ENCODE results near the gene PLAU.
"Not testable (repeated sequence)": the region's sequence is repeated elsewhere in the genome, so short reads cannot be mapped to it uniquely, and the experiment has no call there.

Gene PLAU

GRCh38 chr10:73876971-73877370 lies 34.0 kb upstream of the PLAU start:
- no peak for DNase-seq (ENCODE audit: low read depth)

DNA sequence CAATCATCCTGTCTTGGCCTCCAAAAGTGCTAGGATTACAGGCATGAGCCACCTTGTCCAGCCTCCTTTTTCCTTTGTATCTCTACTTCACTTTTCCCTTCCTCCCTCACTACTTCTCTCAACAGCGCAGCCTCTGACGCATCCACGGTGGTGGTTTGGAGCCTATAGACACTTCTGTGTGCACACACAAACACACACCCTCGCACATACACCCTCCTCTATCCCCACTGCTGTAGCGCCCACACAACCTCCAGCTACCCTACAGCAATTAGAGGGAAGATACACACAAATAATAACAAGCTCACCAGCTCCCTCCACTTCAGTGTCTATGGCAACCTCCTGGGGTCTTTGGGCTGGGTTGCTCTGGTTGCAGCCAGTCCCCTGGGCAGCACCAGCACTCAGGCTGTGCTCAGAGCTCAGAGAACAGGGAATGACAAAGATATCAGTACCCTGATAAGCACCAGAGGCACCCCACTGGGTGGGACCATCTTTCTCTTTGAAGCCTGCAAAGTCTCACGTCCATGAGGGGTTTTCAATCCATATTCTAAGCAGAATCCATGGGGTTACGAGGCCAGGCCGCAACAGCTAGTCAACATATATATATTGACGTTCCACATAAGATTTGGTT lies 33.3 kb upstream of the PLAU start:
- DNase-seq (ENCODE audit: low read depth) = no peak

GRCh38 chr10:73878365-73878764 lies 32.6 kb upstream of the PLAU start:
- no peak for DNase-seq (ENCODE audit: low read depth)

- DNase-seq (ENCODE audit: low read depth) = peak; percentile 89
These were observed 31.4 kb upstream of the PLAU start for GRCh38 chr10:73879296-73880173.

- DNase-seq (ENCODE audit: low read depth) = no peak
These were observed 29.6 kb upstream of the PLAU start for GRCh38 chr10:73881221-73881919.

GRCh38 chr10:73884017-73884416 lies 26.9 kb upstream of the PLAU start:
- DNase-seq (ENCODE audit: low read depth) = no peak

- DNase-seq (ENCODE audit: low read depth) = peak; percentile 39
These were observed 24.8 kb upstream of the PLAU start for GRCh38 chr10:73886085-73886529.

- DNase-seq (ENCODE audit: low read depth) = no peak
These were observed 24.2 kb upstream of the PLAU start for GRCh38 chr10:73886661-73887293.

DNA sequence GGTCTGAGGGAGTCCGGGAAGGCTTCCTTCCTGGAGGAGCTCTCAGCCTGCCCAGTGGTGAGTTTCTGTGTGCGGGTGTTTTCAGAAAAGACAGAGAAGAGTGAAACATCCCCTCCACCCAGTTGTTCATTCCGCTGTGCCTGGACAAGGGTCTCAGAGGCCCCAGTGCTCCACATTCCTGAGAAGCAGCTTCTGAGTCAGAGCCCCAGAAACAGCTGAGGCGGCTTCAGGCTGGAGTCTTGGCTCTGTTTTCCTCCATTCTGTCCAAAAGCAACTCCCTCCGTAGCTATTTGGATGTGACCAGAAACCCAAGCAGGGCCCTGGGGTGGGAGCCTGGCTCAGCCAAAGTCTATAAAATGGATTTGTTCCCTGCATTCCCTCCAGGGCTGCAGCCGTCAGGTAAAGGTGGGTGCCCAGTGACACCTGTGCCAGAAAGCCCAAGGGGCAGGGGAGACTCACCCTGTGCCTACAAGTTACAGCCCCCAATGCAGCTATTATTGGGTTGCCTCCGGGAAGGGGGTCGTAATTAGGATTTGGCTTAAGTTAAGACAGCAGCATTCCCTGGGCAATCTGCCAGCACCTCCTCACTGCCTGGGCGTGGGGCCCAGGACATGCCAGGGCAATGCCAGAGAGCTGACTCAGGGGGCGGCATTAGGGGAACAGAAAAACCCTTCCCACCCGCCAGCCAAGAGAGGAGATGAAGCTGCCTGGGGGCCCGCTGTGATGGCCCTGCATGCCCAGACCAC lies 23.5 kb upstream of the PLAU start:
- no peak for DNase-seq (ENCODE audit: low read depth)

DNA sequence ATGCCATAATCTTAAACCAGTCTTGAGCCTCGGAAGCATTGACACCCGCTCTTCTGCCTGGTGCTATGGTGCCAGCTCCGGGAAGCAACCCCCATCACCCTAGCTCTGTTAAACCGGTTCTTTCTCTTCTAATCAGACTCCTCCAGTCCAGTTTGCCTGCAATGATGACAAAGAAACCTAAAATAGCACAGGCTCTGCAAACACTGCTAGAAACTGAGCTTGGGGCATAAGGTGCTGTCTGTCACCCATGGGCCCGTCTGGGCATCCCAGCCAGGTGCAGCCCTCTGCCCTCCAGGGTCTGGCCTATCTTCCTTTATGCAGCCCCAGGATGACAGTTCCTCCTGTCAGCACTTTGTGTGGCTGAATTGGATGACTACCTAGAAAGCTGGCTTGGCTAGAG lies 22.4 kb upstream of the PLAU start:
- no peak for DNase-seq (ENCODE audit: low read depth)

- peak; percentile 34 for DNase-seq (ENCODE audit: low read depth)
These were observed 21.9 kb upstream of the PLAU start for GRCh38 chr10:73889014-73889413.

DNA sequence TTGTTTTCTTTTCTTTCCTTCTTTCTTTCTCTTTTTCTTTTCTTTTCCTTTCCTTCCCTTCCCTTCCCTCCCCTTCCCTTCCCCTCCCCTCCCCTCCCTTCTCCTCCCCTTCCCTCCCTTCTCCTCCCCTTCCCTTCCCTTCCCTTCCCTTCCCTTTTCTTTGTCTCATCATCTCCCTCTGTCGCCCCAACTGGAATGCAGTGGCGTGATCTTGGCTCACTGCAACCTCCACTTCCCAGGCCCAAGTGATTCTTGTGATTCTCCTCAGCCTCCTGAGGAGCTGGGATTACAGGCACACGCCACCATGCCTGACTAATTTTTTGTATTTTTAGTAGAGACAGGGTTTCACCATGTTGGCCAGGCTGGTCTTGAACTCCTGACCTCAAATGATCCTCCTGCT lies 21.5 kb upstream of the PLAU start:
- DNase-seq (ENCODE audit: low read depth) = not testable (repeated sequence)

GRCh38 chr10:73890261-73890660 lies 20.7 kb upstream of the PLAU start:
- DNase-seq (ENCODE audit: low read depth) = no peak

DNA sequence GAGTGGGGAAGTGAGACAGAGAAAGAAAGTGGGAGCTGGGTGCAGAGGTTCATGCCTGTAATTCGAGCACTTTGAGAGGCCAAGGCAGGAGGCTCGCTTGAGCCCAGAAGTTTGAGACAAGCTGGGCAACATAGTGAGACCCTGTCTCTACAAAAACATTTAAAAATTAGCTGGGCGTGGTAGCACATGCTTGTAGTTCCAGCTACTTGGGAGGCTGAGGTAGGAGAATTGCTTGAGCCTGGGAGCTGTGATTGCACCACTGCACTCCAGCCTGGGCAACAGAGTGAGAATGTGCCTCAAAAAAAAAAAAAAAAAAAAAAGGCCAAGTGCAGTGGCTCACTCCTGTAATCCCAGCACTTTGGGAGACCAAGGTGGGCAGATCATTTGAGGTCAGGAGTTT lies 20.1 kb upstream of the PLAU start:
- not testable (repeated sequence) for DNase-seq (ENCODE audit: low read depth)

DNA sequence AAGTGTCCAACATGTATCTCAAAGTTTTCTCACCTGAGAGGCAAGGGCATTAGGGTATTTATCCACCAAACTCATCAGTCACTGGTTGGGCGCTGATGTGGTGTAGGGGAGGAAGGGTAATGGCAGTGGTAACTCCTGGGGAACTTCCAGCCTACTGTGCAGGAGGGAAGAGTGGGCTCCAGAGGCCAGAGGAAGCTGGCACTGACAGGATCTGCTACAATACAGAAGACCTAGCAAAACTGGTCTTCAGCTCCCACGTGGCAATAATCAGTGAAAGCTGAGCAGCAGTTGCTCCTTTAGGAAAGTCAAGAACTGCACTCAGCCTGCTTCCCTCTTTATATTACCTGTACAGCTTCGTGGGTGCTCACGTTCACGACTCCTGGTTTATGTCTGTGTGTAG lies 19.4 kb upstream of the PLAU start:
- no peak for DNase-seq (ENCODE audit: low read depth)

- no peak for DNase-seq (ENCODE audit: low read depth)
These were observed 18.5 kb upstream of the PLAU start for GRCh38 chr10:73892310-73893030.

- no peak for DNase-seq (ENCODE audit: low read depth)
These were observed 17.5 kb upstream of the PLAU start for GRCh38 chr10:73893426-73893825.

DNA sequence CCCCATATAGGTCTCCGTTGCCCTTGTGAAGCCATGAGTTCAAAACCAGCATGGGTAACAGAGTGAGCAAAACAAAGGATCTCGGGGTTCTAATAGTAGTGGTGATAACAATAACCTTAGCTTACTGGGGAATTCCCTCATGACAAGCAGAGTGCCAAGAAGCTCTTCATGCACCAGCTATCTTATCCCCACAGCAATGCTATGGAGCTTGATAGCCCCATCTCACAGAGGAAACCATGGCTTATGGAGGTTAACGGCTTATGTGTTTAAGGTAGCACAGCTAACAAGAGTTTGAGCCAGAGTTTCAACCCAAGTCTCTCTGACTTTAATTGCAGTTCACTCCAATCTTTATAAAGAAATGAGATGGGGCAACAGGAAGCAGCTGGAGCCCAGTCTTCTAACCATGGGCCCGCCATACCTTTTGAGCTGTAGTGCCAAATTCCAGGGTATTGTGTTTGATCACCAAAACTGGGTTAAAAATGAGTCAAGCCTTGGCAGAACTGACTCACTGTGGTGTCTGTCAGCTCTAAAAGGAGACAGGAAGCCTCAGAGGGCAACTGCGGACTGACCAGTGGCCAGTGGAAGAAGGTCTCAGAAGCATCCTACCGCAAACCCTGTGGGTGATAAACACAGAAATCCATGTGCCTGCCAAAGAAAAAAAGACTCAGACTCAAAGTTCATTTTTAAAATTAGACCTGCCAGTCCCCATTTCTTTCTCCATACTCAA lies 16.5 kb upstream of the PLAU start:
- DNase-seq (ENCODE audit: low read depth) = peak; percentile 22

GRCh38 chr10:73895381-73895780 lies 15.6 kb upstream of the PLAU start:
- not testable (repeated sequence) for DNase-seq (ENCODE audit: low read depth)

GRCh38 chr10:73897693-73898092 lies 13.2 kb upstream of the PLAU start:
- DNase-seq (ENCODE audit: low read depth) = no peak

Measured in stimulated activated CD8-positive, alpha-beta memory T cell treated with anti-CD3 and anti-CD28 coated beads, Interleukin-4, amount 100 ng/mL, for 24 hours (primary cell).